Trophoblast cell (in vitro differentiated cells and primary cell): ENCODE measurements around the gene TAPBP.
"Not testable (repeated sequence)": the region's sequence is repeated elsewhere in the genome, so short reads cannot be mapped to it uniquely, and the experiment has no call there.

Source experiments
- DNase-seq, 2 donors: peaks; one replicate each; pipeline ENCODE4 v3.0.0-alpha.2; 2016
- H2AFZ ChIP-seq: 2 replicates; pipeline ENCODE4 v1.6.1; 2013; ENCODE audit warnings: low read length, moderate library complexity, mild to moderate bottlenecking; ENCODE audit not compliant: insufficient read depth, poor library complexity
- H2AK5ac ChIP-seq: 2 replicates; pipeline ENCODE4 v1.6.1; 2013; ENCODE audit warnings: mild to moderate bottlenecking, low read length
- H2BK120ac ChIP-seq: 2 replicates; pipeline ENCODE4 v1.6.1; 2013; ENCODE audit warnings: low read length, mild to moderate bottlenecking, moderate library complexity; ENCODE audit not compliant: insufficient read depth, poor library complexity
- H2BK12ac ChIP-seq: 2 replicates; pipeline ENCODE4 v1.6.1; 2013; ENCODE audit warnings: mild to moderate bottlenecking, low read length, moderate library complexity
- H2BK5ac ChIP-seq: 2 replicates; pipeline ENCODE4 v1.6.1; 2013; ENCODE audit warnings: low read length, low read depth, moderate library complexity, mild to moderate bottlenecking; ENCODE audit not compliant: poor library complexity
- H3K14ac ChIP-seq: 2 replicates; pipeline ENCODE4 v1.6.1; 2013; ENCODE audit warnings: mild to moderate bottlenecking, low read length
- H3K18ac ChIP-seq: 2 replicates; pipeline ENCODE4 v1.6.1; 2013; ENCODE audit warnings: mild to moderate bottlenecking, low read length
- H3K23ac ChIP-seq: 2 replicates; pipeline ENCODE4 v1.6.1; 2013; ENCODE audit warnings: low read length
- H3K27ac ChIP-seq: 2 replicates; pipeline ENCODE4 v1.5.1; 2013; ENCODE audit warnings: low read depth, mild to moderate bottlenecking, inconsistent platforms, low read length, moderate library complexity
- H3K27me3 ChIP-seq: 2 replicates; pipeline ENCODE4 v1.6.1; 2013; ENCODE audit warnings: inconsistent platforms, mild to moderate bottlenecking, low read length, moderate library complexity; ENCODE audit not compliant: insufficient read depth
- H3K36me3 ChIP-seq, 2 experiments: 1 replicate in 1 of 2; 2 replicates in 1 of 2; pipeline ENCODE4 v1.6.1; 2013; ENCODE audit warnings: low read length in 2 of 2, mild to moderate bottlenecking in 2 of 2, moderate library complexity in 1 of 2; ENCODE audit not compliant: insufficient read depth in 2 of 2, control insufficient read depth in 1 of 2
- H3K4ac ChIP-seq: 2 replicates; pipeline ENCODE4 v1.6.1; 2013; ENCODE audit warnings: low read depth, mild to moderate bottlenecking, low read length, moderate library complexity
- H3K4me1 ChIP-seq, 2 experiments: 1 replicate in 1 of 2; 2 replicates in 1 of 2; pipeline ENCODE4 v1.6.1; 2013; ENCODE audit warnings: low read length in 2 of 2, mild to moderate bottlenecking in 2 of 2, moderate library complexity in 1 of 2; ENCODE audit not compliant: insufficient read depth in 2 of 2, control insufficient read depth in 1 of 2
- H3K4me2 ChIP-seq: 2 replicates; pipeline ENCODE4 v1.6.1; 2013; ENCODE audit warnings: inconsistent platforms, mild to moderate bottlenecking, low read length, moderate library complexity
- H3K4me3 ChIP-seq: 2 replicates; pipeline ENCODE4 v1.5.1; 2013; ENCODE audit warnings: mild to moderate bottlenecking, low read depth, low read length, inconsistent platforms
- H3K79me1 ChIP-seq: one replicate; pipeline ENCODE4 v1.6.1; 2013; ENCODE audit warnings: low read length
- H3K79me2 ChIP-seq: 2 replicates; pipeline ENCODE4 v1.6.1; 2013; ENCODE audit warnings: low read length, mild to moderate bottlenecking; ENCODE audit not compliant: control insufficient read depth, insufficient read depth, poor library complexity
- H3K9ac ChIP-seq: 2 replicates; pipeline ENCODE4 v1.6.1; 2013; ENCODE audit warnings: mild to moderate bottlenecking, low read length
- H3K9me3 ChIP-seq: 2 replicates; pipeline ENCODE4 v1.6.1; 2013; ENCODE audit warnings: low read depth, mild to moderate bottlenecking, control low read depth, inconsistent platforms, low read length; ENCODE audit not compliant: insufficient read depth
- H4K12ac ChIP-seq: 2 replicates; pipeline ENCODE4 v1.6.1; 2013; ENCODE audit warnings: low read depth, mild to moderate bottlenecking, low read length, moderate library complexity
- H4K8ac ChIP-seq: 2 replicates; pipeline ENCODE4 v1.6.1; 2013; ENCODE audit warnings: low read depth, mild to moderate bottlenecking, low read length, moderate library complexity
- H4K91ac ChIP-seq: one replicate; pipeline ENCODE4 v1.6.1; 2013; ENCODE audit warnings: low read depth, mild to moderate bottlenecking, low read length, moderate library complexity
- WGBS: extraction: QIAGEN DNeasy Blood & Tissue Kit; methylation state at CpG from one replicate; pipeline ENCODE4 v1.1.7; 2013; ENCODE audit warnings: missing lambda C conversion rate; ENCODE audit not compliant: insufficient read length, insufficient coverage; ENCODE audit errors: extremely low coverage; 5-methylcytosine and 5-hydroxymethylcytosine counted together

Gene TAPBP

DNA sequence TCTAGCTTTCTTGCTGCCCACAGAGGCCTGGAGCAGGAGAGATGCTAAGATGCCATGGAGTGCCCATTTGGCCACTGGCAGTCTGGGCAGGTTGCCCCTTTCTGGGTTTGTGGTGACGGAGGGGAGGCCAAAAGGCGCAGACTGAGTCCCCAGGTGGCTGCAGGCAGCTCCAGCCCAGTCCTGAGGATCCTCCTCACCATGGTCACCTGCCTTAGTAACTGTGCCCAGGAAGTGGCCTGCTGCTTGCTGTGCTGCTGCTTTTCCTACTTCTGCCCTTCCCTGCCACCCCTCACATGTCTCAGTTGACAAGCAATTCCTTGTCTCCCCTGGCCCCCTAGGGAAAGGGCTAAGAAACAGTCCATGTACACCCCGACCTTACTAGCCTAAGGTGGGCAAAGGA lies 42.4 kb upstream of the TAPBP start:
- no peak overlapping the region for H2BK12ac ChIP-seq
- no peak overlapping the region for H3K23ac ChIP-seq
- H3K79me2 ChIP-seq = no peaks in the 10 kb centered on the region
- no peak overlapping the region for H3K4ac ChIP-seq
- no peak overlapping the region for H3K27ac ChIP-seq
- H3K79me1 ChIP-seq = no peaks in the 10 kb centered on the region
- H2AFZ ChIP-seq = no peak overlapping the region
- no peak overlapping the region for H3K4me3 ChIP-seq
- no peak overlapping the region for H3K14ac ChIP-seq
- no peak overlapping the region for H4K12ac ChIP-seq
- H3K18ac ChIP-seq = no peak overlapping the region
- no peak overlapping the region for H4K91ac ChIP-seq
- H4K8ac ChIP-seq = no peak overlapping the region
- no peaks in the 10 kb centered on the region for H3K4me1 ChIP-seq
- WGBS = no CpG with 5 or more reads among the region's 3 CpGs
- no peak overlapping the region for H2BK120ac ChIP-seq
- no peak overlapping the region for H3K9ac ChIP-seq
- no peak overlapping the region for H3K4me2 ChIP-seq
- H3K27me3 ChIP-seq = no peaks in the 10 kb centered on the region
- no peaks in the 10 kb centered on the region for H3K36me3 ChIP-seq
- H2AK5ac ChIP-seq = no peak overlapping the region
- no peaks in the 10 kb centered on the region for H3K9me3 ChIP-seq
- no peak for DNase-seq
- no peak overlapping the region for H2BK5ac ChIP-seq

GRCh38 chr6:33355860-33356259 lies 42.0 kb upstream of the TAPBP start:
- H4K91ac ChIP-seq, H2AFZ ChIP-seq: not testable (repeated sequence)
- WGBS = no CpG with 5 or more reads among the region's 6 CpGs

GRCh38 chr6:33347816-33348215 lies 33.9 kb upstream of the TAPBP start:
- peak; percentile 66 to 86 for DNase-seq
- Histone ChIP-seq H2BK5ac (no peak overlapping the region), H3K79me1 (no peaks in the 10 kb centered on the region), H4K12ac (no peak overlapping the region), H3K9me3 (no peaks in the 10 kb centered on the region), H3K4me1 (no peaks in the 10 kb centered on the region), H4K8ac (no peak overlapping the region), H3K9ac (no peak overlapping the region), H3K14ac (no peak overlapping the region), H3K23ac (no peak overlapping the region), H2BK12ac (no peak overlapping the region), H3K79me2 (no peaks in the 10 kb centered on the region), H2AK5ac (no peak overlapping the region), H3K4me3 (no peak overlapping the region), H2BK120ac (no peak overlapping the region), H4K91ac (no peak overlapping the region), H3K27ac (no peak overlapping the region), H2AFZ (no peak overlapping the region), H3K4ac (no peak overlapping the region), H3K4me2 (no peak overlapping the region), H3K18ac (no peak overlapping the region), H3K36me3 (no peaks in the 10 kb centered on the region), H3K27me3 (no peaks in the 10 kb centered on the region)
- WGBS = no CpG with 5 or more reads among the region's 5 CpGs

More at GRCh38 chr6:33355860-33356259, 42.0 kb upstream of the TAPBP start:
- not testable (repeated sequence) for H3K4me1 ChIP-seq, H3K4ac ChIP-seq, H3K9ac ChIP-seq, H3K79me2 ChIP-seq, H4K8ac ChIP-seq, H3K27ac ChIP-seq, H3K4me2 ChIP-seq, H3K23ac ChIP-seq, H3K79me1 ChIP-seq, H2BK12ac ChIP-seq, H3K18ac ChIP-seq, H3K14ac ChIP-seq, H3K27me3 ChIP-seq, H2BK5ac ChIP-seq, H4K12ac ChIP-seq, H2AK5ac ChIP-seq, H2BK120ac ChIP-seq, H3K36me3 ChIP-seq, H3K4me3 ChIP-seq, H3K9me3 ChIP-seq, DNase-seq

DNA sequence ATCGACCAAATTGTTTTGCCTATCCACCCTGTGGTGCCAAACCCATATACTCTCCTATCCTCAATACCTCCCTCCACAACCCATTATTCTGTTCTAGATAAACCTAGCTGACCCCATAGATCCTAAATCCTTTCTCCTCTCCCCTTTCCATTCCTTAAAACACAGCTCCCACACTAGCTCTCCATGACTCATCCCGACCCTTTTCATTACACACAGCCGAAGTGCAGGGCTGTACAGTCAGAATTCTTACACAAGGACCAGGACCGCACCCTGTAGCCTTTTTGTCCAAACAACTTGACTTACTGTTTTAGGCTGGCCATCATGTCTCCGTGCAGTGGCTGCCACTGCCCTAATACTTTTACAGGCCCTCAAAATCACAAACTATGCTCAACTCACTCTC lies 33.1 kb upstream of the TAPBP start:
- H3K4me1 ChIP-seq, H3K27ac ChIP-seq, H3K4me3 ChIP-seq, H2BK5ac ChIP-seq, H4K8ac ChIP-seq, H4K12ac ChIP-seq, H2AFZ ChIP-seq, H4K91ac ChIP-seq, H2BK12ac ChIP-seq, H3K4me2 ChIP-seq, H3K27me3 ChIP-seq, H2AK5ac ChIP-seq, H3K18ac ChIP-seq, H3K79me2 ChIP-seq, H3K23ac ChIP-seq, H3K14ac ChIP-seq, H3K9me3 ChIP-seq, H3K36me3 ChIP-seq, H2BK120ac ChIP-seq, H3K79me1 ChIP-seq, H3K9ac ChIP-seq, H3K4ac ChIP-seq: not testable (repeated sequence)
- 100% methylated on average over 1 of the region's 5 CpGs for WGBS
- DNase-seq = peak; percentile 45 to 54
